ENCODE results near the gene HMMR. TPM values are rescaled to one million over a fixed set of nuclear protein-coding genes. Genes with fewer than 3 reads are reported as not detected.

Gene HMMR
- total RNA-seq, 1 donor from 2014 or later = 225 TPM

GRCh38 chr5:163525096-163525495, 64.7 kb downstream of the HMMR start:
- Histone ChIP-seq H3K4me3 (no peak overlapping the region), H3K79me2 (ENCODE audit: low read depth) (no peaks in the 10 kb centered on the region), H3F3A (ENCODE audit: low read depth) (peaks cover under 1% of the 10 kb centered on the region), H3K27me3 (no peaks in the 10 kb centered on the region), H3K27ac (no peak overlapping the region), H2AFZ (replicated peaks) (no peak overlapping the region), H3K9me3 (ENCODE audit: low read depth) (no peaks in the 10 kb centered on the region), H4K20me1 (ENCODE audit: low read depth) (no peaks in the 10 kb centered on the region), H3K4me1 (no peaks in the 10 kb centered on the region), H3K36me3 (no peaks in the 10 kb centered on the region), H3K9ac (no peak overlapping the region), H3K4me2 (no peak overlapping the region)
- H3K36me3 Mint-ChIP-seq = peaks cover 9% of the 10 kb centered on the region
- H3K27me3 Mint-ChIP-seq (ENCODE audit: insufficient read depth, low read depth) = peaks cover 3% of the 10 kb centered on the region
- no peak overlapping the region for H3K27ac Mint-ChIP-seq
- H3K4me1 Mint-ChIP-seq = no peaks in the 10 kb centered on the region
- no peak for TF ChIP-seq EZH2phosphoT487 (IDR thresholded peaks at IDR 0.05)
- H3K4me3 Mint-ChIP-seq = no peak overlapping the region
- DNase-seq (ENCODE audit: low spot score) = no peak
- peaks cover 2% of the 10 kb centered on the region for H3K9me3 Mint-ChIP-seq

- H3K9ac ChIP-seq = no peak overlapping the region
- H3K27ac ChIP-seq = no peak overlapping the region
- H3K4me3 Mint-ChIP-seq = no peak overlapping the region
- H3K4me3 ChIP-seq = no peak overlapping the region
- H2AFZ ChIP-seq (replicated peaks) = no peak overlapping the region
- TF ChIP-seq CTCF (IDR thresholded peaks at IDR 0.05) = no peak
- no peak for TF ChIP-seq EZH2phosphoT487 (IDR thresholded peaks at IDR 0.05)
- no peak for TF ChIP-seq EZH2 (IDR thresholded peaks at IDR 0.05)
- no peak overlapping the region for H3K4me2 ChIP-seq
- H3K79me2 ChIP-seq (ENCODE audit: low read depth) = no peaks in the 10 kb centered on the region
- H3K36me3 Mint-ChIP-seq = no peaks in the 10 kb centered on the region
- no peaks in the 10 kb centered on the region for H3K36me3 ChIP-seq
- no peak for DNase-seq (ENCODE audit: low spot score)
- H3K4me1 Mint-ChIP-seq = peaks cover 18% of the 10 kb centered on the region
- H3F3A ChIP-seq (ENCODE audit: low read depth) = peaks cover 24% of the 10 kb centered on the region
- H3K9me3 Mint-ChIP-seq = peaks cover 2% of the 10 kb centered on the region
- no peaks in the 10 kb centered on the region for H3K27me3 ChIP-seq
- no peak overlapping the region for H3K27ac Mint-ChIP-seq
- peaks cover 22% of the 10 kb centered on the region for H3K4me1 ChIP-seq
- no peaks in the 10 kb centered on the region for H3K9me3 ChIP-seq (ENCODE audit: low read depth)
- H4K20me1 ChIP-seq (ENCODE audit: low read depth) = peaks cover 7% of the 10 kb centered on the region
- no peaks in the 10 kb centered on the region for H3K27me3 Mint-ChIP-seq (ENCODE audit: insufficient read depth, low read depth)
These were observed 69.3 kb downstream of the HMMR start for GRCh38 chr5:163529698-163530097.

- H3K4me2 ChIP-seq = no peak overlapping the region
- no peaks in the 10 kb centered on the region for H3K27me3 ChIP-seq
- H4K20me1 ChIP-seq (ENCODE audit: low read depth) = peaks cover 7% of the 10 kb centered on the region
- peaks cover 2% of the 10 kb centered on the region for H3K27me3 Mint-ChIP-seq (ENCODE audit: insufficient read depth, low read depth)
- no peak overlapping the region for H3K27ac Mint-ChIP-seq
- H3K9me3 Mint-ChIP-seq = peaks cover 2% of the 10 kb centered on the region
- H3K36me3 ChIP-seq = no peaks in the 10 kb centered on the region
- peaks cover 24% of the 10 kb centered on the region for H3F3A ChIP-seq (ENCODE audit: low read depth)
- no peak overlapping the region for H3K4me3 ChIP-seq
- H3K79me2 ChIP-seq (ENCODE audit: low read depth) = no peaks in the 10 kb centered on the region
- no peak overlapping the region for H3K9ac ChIP-seq
- H3K4me3 Mint-ChIP-seq = no peak overlapping the region
- no peaks in the 10 kb centered on the region for H3K36me3 Mint-ChIP-seq
- H2AFZ ChIP-seq (replicated peaks) = no peak overlapping the region
- peaks cover 18% of the 10 kb centered on the region for H3K4me1 Mint-ChIP-seq
- H3K9me3 ChIP-seq (ENCODE audit: low read depth) = no peaks in the 10 kb centered on the region
- peaks cover 22% of the 10 kb centered on the region for H3K4me1 ChIP-seq
- TF ChIP-seq EZH2phosphoT487 (IDR thresholded peaks at IDR 0.05) = no peak
- no peak for TF ChIP-seq EZH2 (IDR thresholded peaks at IDR 0.05)
- TF ChIP-seq CTCF (IDR thresholded peaks at IDR 0.05) = no peak
- no peak for DNase-seq (ENCODE audit: low spot score)
- H3K27ac ChIP-seq = no peak overlapping the region
These were observed 70.8 kb downstream of the HMMR start for GRCh38 chr5:163531272-163531671.

- no peak for TF ChIP-seq CTCF (IDR thresholded peaks at IDR 0.05)
- no peak for TF ChIP-seq EZH2phosphoT487 (IDR thresholded peaks at IDR 0.05)
- no peak for TF ChIP-seq EZH2 (IDR thresholded peaks at IDR 0.05)
- Histone ChIP-seq H3F3A (ENCODE audit: low read depth) (peaks cover 24% of the 10 kb centered on the region), H3K79me2 (ENCODE audit: low read depth) (no peaks in the 10 kb centered on the region), H3K4me3 (peak overlapping the region; percentile 24), H3K9me3 (ENCODE audit: low read depth) (no peaks in the 10 kb centered on the region), H3K27ac (no peak overlapping the region), H3K27me3 (no peaks in the 10 kb centered on the region), H3K36me3 (no peaks in the 10 kb centered on the region), H3K4me1 (peaks cover 22% of the 10 kb centered on the region), H3K4me2 (peak overlapping the region; percentile 71), H2AFZ (replicated peaks) (no peak overlapping the region), H4K20me1 (ENCODE audit: low read depth) (peaks cover 7% of the 10 kb centered on the region), H3K9ac (no peak overlapping the region)
- Mint-ChIP-seq H3K4me3 (no peak overlapping the region), H3K4me1 (peaks cover 18% of the 10 kb centered on the region), H3K27me3 (ENCODE audit: insufficient read depth, low read depth) (peaks cover 2% of the 10 kb centered on the region), H3K9me3 (peaks cover 2% of the 10 kb centered on the region), H3K27ac (no peak overlapping the region), H3K36me3 (no peaks in the 10 kb centered on the region)
- DNase-seq (ENCODE audit: low spot score) = no peak
These were observed 72.0 kb downstream of the HMMR start for GRCh38 chr5:163532171-163533084.

All from neural progenitor cell (in vitro differentiated cells).